ENCODE measurements around the gene FAM110A.

DNA sequence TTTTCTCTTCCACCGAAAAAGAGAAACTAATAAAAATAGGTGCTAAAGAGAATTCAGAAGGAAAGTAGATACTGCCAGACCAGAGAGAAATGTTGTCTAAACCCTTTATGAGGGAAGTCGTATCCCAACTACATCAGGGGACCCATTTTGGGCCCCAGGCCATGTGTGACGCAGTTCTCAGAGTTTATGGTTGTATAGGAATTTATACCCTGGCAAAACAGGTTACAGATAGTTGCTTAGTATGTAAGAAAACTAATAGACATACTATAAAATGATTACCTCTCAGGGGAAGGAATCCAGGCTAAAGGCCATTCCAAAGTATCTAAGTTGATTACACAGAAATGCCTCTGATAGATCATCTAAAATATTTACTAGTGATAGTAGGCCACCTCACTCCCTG, 36.6 kb upstream of the FAM110A start:
- TF ChIP-seq, protein P1, sequence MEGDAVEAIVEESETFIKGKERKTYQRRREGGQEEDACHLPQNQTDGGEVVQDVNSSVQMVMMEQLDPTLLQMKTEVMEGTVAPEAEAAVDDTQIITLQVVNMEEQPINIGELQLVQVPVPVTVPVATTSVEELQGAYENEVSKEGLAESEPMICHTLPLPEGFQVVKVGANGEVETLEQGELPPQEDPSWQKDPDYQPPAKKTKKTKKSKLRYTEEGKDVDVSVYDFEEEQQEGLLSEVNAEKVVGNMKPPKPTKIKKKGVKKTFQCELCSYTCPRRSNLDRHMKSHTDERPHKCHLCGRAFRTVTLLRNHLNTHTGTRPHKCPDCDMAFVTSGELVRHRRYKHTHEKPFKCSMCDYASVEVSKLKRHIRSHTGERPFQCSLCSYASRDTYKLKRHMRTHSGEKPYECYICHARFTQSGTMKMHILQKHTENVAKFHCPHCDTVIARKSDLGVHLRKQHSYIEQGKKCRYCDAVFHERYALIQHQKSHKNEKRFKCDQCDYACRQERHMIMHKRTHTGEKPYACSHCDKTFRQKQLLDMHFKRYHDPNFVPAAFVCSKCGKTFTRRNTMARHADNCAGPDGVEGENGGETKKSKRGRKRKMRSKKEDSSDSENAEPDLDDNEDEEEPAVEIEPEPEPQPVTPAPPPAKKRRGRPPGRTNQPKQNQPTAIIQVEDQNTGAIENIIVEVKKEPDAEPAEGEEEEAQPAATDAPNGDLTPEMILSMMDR (IDR thresholded peaks at IDR 0.05) = no peak
- TF ChIP-seq POLR2A (IDR thresholded peaks at IDR 0.05) (no peak), POLR2AphosphoS5 (IDR thresholded peaks at IDR 0.05; ENCODE audit: insufficient read depth in 1 of 2, low read depth in 1 of 2) (no peak)

Data from vagina (tissue), 2 donors.